Hematopoietic multipotent progenitor cell treated with erythropoietin and hydrocortisone succinate and interleukin-3 and kit ligand, for 8 days (in vitro differentiated cells): Measurements from ENCODE around the gene TPRN.
A peak's percentile ranks its signal among the peaks of the same experiment; 100 is the strongest.

Experiments
- DNase-seq: peaks from one replicate; pipeline ENCODE4 v3.0.0-alpha.2; 2015

TPRN gene

GRCh38 chr9:137188086-137188489, 12.5 kb downstream of the TPRN start:
- no peak for DNase-seq

DNA sequence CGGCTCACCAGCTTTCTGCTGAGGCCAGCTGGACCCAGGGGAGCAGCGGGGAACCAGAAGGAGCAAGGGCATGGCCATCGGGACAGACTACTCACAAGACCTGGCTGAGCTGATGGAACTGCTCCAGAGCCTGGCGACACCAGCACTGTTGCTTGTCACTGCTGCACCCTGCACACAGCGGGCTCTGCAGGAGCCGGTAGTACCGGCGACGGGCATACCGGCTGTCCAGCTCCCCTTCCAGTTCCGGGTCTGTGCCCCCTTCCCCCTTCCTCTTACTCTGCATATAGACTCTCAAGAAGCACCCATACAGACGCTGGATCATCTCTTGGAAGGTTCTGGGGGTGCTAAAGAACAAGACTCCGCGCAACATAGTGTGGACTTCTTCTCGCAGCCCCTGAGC, 13.2 kb downstream of the TPRN start:
- DNase-seq, result no peak

GRCh38 chr9:137186385-137186784, 14.2 kb downstream of the TPRN start:
- peak; percentile 59 for DNase-seq

- DNase-seq, result no peak
Observed at GRCh38 chr9:137185921-137186320, 14.6 kb downstream of the TPRN start.

DNA sequence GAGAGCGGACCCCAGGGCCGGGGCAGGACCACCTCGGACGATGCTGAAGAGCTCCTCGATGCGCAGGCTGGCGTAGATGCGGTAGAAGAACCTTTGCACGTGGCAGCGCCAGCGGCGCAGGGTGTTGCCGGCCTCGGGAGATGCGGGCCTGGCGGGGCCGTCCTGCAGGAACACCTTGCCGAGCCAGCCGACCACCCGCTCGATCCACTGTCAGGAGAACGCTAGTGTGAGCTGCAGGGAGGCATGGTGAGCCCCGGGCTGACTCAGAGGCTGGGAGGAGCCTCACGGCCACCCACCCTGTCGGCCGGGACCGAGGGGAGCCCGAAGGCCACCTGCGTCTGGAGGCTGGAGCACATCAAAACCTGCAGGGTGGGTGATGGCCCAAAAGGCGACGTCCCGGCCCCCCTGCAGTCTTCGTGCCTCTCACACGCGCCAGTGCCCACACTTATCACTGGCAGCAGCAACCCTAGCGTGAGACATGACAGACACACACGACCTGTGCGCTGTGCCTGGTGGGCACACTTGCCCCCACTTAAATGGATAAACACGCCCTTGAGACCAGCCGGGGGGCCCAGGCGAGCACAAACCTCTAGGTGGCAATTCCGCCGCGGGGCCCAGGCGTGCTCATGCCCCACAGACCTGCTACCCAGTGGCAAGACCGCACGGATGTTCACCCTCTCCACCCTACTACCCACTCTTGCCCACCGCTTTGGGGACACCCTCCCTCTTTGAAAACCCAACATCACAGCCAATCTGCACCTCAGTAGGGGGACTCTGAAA, 15.5 kb downstream of the TPRN start:
- no peak for DNase-seq

GRCh38 chr9:137183980-137184595, 16.5 kb downstream of the TPRN start:
- no peak for DNase-seq

DNA sequence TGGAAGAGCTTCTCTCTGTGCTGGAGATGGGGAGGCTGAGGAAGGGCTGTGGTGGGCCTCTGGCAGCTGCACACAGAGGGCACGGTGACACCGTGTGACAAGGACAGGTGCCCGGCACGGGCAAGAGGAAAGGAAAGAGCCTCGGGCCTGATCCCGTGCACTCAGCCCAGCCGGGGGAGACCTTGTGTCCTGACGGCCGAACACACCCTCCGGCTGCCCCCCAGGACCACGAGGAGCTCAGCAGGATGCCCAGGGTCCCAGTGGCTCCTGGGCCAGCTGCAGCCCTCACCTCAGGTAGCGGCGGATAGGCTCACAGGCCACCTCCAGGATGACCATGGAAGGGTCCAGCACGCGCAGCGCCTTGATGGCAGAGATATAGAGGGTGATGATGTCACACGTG, 17.7 kb downstream of the TPRN start:
- DNase-seq, result no peak

DNA sequence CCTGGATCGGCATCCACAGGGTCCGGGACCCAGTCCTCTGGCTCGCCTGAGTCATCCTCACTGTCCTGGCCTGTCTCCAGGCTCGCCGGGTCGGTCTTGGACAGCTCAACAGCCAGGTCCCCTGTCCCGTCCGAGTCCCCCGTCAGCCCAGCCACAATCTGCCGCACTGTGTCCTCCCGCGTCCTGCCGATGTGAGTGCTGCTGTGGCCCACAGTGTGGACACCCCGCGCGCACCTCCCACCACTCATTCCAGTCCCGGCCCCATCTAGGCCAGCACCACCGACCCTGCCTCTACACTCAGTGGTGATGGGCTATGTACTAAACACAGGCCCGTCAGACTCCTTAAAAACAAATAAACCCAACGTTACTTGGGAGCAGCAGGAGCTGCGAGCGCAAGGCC, 18.9 kb downstream of the TPRN start:
- DNase-seq, result no peak

DNA sequence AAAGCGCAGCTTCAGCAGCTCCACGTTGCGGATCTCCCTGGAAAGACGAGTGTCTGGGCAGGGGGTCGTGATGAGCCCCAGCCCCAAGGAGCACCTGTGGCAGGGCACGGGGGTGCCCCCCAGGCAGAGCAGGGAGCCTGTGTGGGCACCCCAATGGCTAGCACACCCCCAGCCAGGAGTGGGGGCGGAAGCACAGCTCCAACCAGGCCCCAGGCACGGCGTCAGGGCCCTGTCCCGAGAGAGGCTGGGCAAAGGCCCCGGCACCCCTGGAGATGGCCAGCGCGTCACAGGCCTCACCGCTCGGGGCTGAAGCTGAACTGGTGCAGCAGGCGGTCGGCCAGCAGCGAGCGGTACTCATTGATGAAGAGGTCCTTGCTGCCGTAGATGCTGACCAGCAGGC, 20.1 kb downstream of the TPRN start:
- no peak for DNase-seq

GRCh38 chr9:137179761-137180160, 20.8 kb downstream of the TPRN start:
- DNase-seq, result no peak

DNA sequence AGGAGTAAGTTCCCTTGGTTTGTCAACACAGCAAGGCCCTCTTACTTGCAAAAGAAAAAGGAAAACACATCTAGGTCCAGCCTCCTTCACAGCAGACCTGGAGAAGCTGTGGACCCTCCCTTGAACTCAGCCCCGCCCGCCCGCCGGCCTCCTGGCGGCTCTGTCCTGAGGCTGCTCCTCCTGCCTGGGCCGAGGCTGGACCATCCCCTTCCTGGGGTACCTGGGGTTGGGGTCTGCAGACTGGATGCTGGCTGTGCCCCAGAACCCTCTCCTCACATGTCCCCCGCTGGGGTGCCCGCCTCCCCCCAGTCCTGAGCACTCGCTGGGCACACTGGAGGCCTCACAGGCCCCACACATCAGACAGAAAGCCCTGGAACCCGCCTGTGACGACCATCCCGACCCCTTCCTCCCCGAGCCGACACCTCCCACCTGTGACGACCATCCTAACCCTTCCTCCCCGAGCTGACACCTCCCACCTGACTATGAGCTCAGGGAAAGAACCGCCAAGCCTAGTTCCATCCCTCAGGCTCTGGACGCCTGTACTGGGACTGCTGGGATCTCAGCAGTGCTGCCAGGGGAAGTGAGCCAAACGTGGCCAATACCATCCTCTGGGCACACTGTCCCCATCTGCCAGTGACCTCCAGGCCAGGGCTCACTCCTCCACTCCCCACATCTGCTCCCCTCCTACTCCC, 21.5 kb downstream of the TPRN start:
- no peak for DNase-seq

DNA sequence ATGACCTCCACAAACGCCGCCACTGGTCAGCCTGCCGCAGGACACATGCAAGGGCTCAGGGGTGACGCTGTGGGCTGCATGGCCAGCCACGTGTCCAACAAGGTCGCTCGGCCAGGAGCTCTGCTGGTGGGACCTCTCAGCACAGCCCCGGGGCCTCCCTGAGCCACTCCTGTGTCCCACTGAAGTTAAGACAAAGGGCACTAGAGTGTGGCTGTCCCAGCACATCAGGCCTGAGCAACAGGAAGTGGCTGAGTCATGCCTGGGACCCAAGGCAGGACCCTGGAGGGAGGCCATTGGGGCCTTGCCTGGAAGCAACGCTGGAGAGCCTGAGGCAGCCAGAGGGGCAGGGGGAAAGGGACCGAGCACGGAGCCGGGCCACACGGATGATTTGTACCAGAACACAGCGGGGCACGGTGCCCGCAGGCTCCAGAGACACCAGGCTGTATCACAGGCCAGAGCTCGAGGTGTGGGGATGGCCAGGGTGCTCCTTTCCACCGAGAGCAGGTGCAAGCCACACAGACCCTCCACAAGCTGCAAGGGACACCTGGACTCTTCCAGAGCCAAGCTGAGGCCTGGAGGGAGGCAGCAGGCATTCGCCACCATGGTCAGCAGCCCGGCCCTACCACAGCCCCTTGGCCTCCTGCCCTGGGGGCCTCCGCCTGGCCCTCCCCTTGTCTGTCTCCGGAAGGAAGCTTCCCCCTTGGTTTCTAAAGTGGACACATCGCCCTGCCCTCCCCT, 22.2 kb downstream of the TPRN start:
- DNase-seq, result no peak

DNA sequence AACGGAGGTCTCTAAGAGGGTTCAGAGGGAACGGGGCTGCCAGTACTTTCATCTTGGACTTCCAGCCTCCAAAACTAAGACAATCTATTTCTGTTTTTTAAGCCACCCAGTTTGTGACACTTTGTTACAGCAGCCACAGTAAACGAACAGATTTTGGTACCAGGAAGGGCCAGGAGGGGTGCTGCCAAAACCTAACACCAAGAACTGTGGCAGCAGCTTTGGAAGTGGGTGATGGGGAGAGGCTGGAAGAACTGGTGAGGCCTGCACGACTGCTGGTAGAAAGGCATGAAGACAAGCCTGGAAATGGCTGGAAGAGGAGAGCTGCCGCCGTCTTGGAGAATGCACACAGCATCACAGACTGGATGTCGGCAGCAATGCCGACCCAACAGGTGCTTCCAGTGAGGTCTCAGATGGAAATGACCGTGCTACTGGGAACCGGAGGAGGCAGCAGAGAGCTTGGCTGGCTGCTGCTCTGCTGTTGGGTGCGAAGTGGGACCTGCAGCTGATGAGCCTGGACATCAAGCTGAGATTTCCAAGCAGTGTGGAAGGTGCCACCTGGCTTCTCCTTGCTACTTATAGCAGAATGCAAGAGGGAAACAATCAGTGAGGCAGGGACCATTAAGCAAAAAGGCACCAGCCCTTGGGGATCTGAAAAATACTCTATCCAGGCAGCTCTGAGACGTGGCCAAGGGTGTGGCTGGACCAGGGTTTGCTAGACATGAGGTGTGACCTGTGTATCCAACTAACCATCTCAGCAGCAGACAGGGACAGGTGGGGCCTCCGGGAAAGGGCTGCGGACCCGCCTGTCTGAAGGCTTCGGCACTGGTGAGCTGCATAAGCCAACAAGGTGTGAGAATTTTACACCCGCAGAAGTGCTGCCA, 24.0 kb downstream of the TPRN start:
- DNase-seq, result peak; percentile 49

DNA sequence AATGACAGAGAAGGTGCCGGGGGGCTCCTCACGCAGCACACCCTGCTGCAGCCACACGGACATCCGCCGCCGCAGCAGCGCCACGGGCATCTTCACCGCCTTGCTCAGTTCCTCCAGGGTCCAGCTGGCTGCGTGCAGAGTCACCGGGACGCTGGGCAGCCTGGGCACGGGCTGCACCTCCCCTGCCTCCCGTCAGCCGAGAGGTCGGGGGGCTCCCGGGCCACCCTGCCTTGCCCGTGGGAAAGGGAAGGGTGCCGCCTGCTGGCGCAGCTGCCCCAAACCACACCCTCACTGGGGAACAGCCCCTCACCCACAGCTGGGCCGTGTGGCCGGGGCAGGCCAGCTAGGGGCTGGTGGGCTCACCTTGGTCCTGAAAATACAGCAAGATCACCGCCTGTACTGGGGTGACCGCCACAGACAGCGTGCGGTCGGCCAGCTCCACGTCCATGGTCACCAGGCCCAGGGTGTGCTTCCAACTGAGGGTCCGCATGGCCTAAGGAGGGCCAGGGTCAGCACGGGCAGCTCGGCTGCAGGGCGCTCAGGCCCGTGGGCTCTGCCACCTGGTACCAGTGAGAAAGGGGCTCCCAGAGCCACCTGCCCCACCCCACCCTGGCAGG, 25.1 kb downstream of the TPRN start:
- DNase-seq, result no peak

DNA sequence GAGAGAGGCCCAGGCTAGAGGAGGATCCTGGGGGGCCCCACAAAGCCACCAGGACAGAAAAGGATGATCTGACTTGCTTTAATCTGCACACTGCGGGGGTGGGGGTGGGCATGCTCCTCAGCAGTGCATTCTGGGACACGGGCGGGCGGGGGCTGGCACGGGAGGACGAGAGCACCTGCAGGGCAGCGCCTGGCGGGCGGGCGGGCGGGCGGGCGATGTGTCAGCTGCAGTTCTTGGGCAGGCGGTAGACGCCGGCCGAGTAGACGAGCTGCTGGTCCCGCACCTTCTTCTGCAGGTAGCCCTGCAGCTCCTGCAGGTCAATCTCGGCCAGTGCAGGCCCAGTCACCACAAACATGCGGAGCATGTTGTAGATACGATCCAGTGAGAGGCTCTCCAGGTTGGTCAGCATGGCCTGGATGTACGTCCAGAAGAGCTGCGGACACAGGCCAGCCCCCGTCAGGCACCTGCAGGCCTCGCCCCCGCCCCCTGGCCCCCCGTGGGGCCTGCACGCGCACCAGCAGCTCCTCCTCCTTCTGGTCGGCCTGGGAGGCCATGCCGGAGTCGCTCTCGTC, 25.7 kb downstream of the TPRN start:
- no peak for DNase-seq

DNA sequence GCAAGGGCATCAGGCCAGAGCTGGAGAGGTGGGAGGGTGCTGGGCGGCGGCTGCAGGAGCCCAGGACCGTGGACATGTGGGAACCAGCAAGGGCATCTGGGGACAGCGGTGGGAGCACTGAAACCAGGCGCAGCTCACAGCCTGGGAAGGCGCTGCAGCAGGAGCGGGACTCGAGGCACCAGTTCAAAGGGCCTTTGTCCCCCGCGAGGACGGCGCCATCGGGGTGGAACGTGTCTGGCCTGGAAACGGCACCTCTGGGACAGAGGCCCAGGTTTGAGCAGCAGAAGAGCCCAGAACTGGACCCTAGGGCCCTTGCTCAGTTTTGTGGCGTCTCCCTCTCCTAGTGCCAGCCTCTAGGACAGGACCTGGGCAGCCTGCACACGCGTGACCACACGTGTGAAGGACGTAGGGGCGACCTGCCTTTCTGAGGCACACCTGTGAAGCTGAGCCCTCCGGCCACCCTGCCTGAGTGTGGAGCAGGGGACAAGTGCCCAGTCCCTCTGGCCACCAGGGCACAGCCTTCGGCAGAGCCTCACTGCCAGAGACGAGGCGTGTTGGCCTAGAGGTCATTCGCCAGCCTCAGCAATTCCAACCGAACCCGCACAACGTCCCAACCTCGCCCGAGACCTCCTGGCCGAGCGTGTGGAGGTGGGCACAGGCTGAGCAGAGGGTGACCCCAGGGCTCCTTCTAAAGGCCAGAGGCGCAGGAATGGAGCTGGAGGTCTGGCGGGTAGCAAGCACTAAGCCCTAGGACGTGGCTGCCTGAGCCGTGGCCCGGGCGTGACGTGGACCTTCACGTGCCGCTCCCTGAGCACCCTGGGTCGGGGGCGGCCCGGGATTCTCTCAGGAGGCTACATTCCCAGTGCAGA, 26.5 kb downstream of the TPRN start:
- no peak for DNase-seq

- DNase-seq, result no peak
Observed at GRCh38 chr9:137172901-137173795, 27.4 kb downstream of the TPRN start.

DNA sequence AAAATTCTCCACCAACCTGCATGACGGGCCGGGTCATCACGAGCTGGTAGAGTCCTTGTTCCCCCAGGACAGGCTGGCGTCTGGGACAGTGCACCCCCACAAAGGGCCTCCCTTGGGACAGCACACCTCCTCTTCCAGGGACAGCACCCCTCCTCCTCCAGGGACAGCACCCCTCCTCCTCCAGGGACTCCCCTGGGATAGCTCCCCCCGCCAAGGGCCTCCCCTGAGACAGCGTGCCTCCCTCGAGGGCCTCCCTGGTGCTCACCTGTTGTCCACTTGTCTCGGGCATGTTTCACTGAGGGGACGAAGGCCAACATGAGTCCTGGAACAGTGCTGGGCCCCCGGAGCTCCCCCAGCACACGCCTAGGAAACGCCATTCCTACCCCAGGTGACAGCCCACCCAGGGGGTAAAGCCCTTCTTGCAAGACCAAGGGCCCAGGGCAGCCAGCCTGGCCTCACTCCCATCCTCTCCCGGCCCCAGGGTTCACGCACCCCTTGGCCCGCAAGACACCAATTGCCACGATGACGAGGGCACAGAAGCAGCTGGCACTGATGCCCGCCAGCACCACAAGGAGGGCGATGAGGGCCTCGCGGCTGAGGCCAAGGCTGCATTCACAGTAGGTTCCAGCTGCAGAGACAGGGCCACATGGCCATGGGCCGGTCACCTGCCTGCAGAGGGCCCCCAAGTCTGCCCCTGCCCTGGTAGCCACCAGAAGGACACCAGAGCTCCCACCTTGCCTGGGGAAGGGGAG, 29.2 kb downstream of the TPRN start:
- no peak for DNase-seq
